HFF-Myc (cell line): ENCODE data around the gene MAPK13.

Experiments
- DNase-seq: peaks from one replicate; pipeline ENCODE4 v3.0.0-alpha.2; 2011; ENCODE audit warnings: low read depth; ENCODE audit errors: extremely low read depth
- H3K4me3 ChIP-seq: replicated peaks from 2 replicates; pipeline ENCODE4 v1.5.1; 2011; ENCODE audit warnings: low read depth, mild to moderate bottlenecking, control low read depth, low read length
- TF ChIP-seq, protein P1 (sequence below): IDR thresholded peaks from 2 replicates; pipeline ENCODE4 v1.5.1; 2012; ENCODE audit warnings: mild to moderate bottlenecking, low read depth, low read length, control low read depth; ENCODE audit errors: missing control alignments

Gene MAPK13

DNA sequence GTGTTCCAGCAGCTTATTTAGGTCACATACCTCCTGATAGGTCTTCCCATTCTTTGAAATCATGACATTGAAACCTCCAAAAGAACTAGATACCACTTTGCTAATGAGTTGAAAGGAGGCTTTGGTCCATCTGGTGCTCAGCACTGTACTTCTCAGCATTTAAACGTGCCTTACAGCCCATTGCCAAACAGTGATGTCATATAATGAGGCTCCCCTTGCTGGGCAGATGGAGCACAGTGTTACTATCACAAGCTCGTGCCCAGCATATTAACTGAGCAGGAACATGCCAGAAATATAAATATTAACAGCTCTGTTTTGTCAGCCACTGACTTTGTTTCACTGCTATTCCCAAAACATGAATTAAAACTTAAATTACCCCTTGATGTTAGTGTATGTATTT, 25.5 kb upstream of the MAPK13 start:
- DNase-seq, result no peak
- TF ChIP-seq, protein P1, sequence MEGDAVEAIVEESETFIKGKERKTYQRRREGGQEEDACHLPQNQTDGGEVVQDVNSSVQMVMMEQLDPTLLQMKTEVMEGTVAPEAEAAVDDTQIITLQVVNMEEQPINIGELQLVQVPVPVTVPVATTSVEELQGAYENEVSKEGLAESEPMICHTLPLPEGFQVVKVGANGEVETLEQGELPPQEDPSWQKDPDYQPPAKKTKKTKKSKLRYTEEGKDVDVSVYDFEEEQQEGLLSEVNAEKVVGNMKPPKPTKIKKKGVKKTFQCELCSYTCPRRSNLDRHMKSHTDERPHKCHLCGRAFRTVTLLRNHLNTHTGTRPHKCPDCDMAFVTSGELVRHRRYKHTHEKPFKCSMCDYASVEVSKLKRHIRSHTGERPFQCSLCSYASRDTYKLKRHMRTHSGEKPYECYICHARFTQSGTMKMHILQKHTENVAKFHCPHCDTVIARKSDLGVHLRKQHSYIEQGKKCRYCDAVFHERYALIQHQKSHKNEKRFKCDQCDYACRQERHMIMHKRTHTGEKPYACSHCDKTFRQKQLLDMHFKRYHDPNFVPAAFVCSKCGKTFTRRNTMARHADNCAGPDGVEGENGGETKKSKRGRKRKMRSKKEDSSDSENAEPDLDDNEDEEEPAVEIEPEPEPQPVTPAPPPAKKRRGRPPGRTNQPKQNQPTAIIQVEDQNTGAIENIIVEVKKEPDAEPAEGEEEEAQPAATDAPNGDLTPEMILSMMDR, result no peak
- no peak overlapping the region for H3K4me3 ChIP-seq

- no peak for DNase-seq
- TF ChIP-seq, protein P1, result no peak
- no peak overlapping the region for H3K4me3 ChIP-seq
Observed at GRCh38 chr6:36109092-36109491, 21.2 kb upstream of the MAPK13 start.

- TF ChIP-seq, protein P1, result no peak
- DNase-seq, result no peak
Observed at GRCh38 chr6:36110050-36110449, 20.3 kb upstream of the MAPK13 start.

GRCh38 chr6:36110863-36111262, 19.4 kb upstream of the MAPK13 start:
- TF ChIP-seq, protein P1, result no peak
- DNase-seq, result no peak
- H3K4me3 ChIP-seq, result no peak overlapping the region

More at GRCh38 chr6:36110050-36110449, 20.3 kb upstream of the MAPK13 start:
- H3K4me3 ChIP-seq, result no peak overlapping the region

- TF ChIP-seq, protein P1, result no peak
- no peak for DNase-seq
- no peak overlapping the region for H3K4me3 ChIP-seq
Observed at GRCh38 chr6:36111526-36111925, 18.8 kb upstream of the MAPK13 start.

- TF ChIP-seq, protein P1, result no peak
- no peak overlapping the region for H3K4me3 ChIP-seq
- no peak for DNase-seq
Observed at GRCh38 chr6:36113049-36113448, 17.3 kb upstream of the MAPK13 start.

GRCh38 chr6:36113703-36114102, 16.6 kb upstream of the MAPK13 start:
- DNase-seq, result no peak

More at GRCh38 chr6:36113703-36114102, 16.6 kb upstream of the MAPK13 start:
- no peak overlapping the region for H3K4me3 ChIP-seq
- TF ChIP-seq, protein P1, result no peak
